ENCODE measurements around the gene RPS6KA2. TPM values are rescaled to one million over a fixed set of nuclear protein-coding genes. Genes with fewer than 3 reads are reported as not detected.

The RPS6KA2 gene
- total RNA-seq, 1 experiment from 2014 or later, result 18.5 TPM

DNA sequence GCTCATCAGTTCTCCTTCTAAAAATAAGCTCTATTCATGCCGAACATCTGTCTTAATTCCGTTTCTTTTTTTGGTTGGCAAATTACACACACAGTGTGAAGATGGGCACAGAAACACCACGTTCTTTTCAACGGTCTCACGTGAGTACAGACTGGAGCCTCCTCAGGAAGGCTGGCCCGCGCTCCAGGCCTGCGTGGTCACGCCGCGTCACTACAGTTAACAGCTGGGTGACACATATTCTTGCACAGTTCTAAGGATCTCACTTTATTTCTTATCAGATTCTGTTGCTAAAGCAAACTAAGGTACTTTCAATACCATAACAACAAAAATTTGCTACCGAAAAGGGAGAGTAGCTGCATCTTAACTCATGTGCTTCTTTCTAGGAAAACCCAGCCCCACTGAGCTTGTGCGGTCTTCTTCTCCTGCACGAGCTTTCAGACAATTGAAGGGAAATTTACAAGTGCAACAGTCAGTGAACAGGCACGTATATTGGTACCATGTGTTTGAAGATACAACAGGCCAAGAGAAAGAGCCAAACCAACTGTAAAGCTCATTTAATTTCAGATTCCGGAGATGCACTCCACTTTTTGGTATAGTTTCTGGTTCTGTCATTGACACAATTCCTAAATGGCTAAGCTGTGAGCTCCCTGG lies 188.7 kb downstream of the RPS6KA2 start:
- Histone ChIP-seq H3K9me2 (ENCODE audit: insufficient read depth) (no peaks in the 10 kb centered on the region), H3K36me3 (ENCODE audit: low read depth) (no peaks in the 10 kb centered on the region), H3F3A (ENCODE audit: insufficient read depth, low read depth) (no peaks in the 10 kb centered on the region), H2AFZ (no peak overlapping the region), H3K79me2 (ENCODE audit: low read depth) (no peaks in the 10 kb centered on the region), H3K4me2 (no peak overlapping the region), H4K20me1 (ENCODE audit: insufficient read depth) (no peaks in the 10 kb centered on the region; the same call in 1 of the 2 replicates), H3K27ac (no peak overlapping the region), H3K4me3 (no peak overlapping the region), H3K9me3 (ENCODE audit: insufficient read depth, low read depth) (no peaks in the 10 kb centered on the region), H3K4me1 (replicated peaks; ENCODE audit: insufficient read depth) (no peaks in the 10 kb centered on the region), H3K27me3 (ENCODE audit: insufficient read depth, low read depth) (no peaks in the 10 kb centered on the region)
- no peak for DNase-seq
- CTCF ChIA-PET, result no interaction called here
- intact Hi-C loops (cut with micrococcal nuclease; ENCODE audit: unreplicated experiment), result no loop called here
- POLR2A ChIA-PET (ENCODE audit: unreplicated experiment), result no interaction called here
- BruUV-seq (replicated peaks), result no TSS peak
- TF ChIP-seq, protein P1, sequence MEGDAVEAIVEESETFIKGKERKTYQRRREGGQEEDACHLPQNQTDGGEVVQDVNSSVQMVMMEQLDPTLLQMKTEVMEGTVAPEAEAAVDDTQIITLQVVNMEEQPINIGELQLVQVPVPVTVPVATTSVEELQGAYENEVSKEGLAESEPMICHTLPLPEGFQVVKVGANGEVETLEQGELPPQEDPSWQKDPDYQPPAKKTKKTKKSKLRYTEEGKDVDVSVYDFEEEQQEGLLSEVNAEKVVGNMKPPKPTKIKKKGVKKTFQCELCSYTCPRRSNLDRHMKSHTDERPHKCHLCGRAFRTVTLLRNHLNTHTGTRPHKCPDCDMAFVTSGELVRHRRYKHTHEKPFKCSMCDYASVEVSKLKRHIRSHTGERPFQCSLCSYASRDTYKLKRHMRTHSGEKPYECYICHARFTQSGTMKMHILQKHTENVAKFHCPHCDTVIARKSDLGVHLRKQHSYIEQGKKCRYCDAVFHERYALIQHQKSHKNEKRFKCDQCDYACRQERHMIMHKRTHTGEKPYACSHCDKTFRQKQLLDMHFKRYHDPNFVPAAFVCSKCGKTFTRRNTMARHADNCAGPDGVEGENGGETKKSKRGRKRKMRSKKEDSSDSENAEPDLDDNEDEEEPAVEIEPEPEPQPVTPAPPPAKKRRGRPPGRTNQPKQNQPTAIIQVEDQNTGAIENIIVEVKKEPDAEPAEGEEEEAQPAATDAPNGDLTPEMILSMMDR (conservative IDR thresholded peaks at IDR 0.05), result no peak
- TF ChIP-seq EZH2 (IDR thresholded peaks at IDR 0.05; ENCODE audit: low read depth), result no peak

DNA sequence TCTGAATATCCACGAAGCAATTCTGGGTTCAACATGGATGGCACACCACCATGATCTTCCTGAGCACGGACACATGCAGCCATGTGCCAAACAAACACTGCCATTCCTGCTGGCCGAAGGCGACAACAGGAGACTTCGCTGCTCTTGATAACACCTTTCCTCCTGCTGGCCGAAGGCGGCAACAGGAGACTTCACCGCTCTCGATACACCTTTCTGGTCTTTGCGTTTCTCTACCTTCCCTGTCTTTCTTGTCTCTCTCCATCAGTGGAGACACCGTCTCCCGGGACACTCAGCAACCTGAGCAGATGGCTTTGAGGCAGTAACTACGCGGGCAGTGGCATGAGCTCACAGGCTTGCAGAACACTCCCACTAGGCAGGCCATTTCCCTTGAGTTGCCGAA lies 189.4 kb downstream of the RPS6KA2 start:
- Histone ChIP-seq H2AFZ (no peak overlapping the region), H3K4me2 (no peak overlapping the region), H3K79me2 (ENCODE audit: low read depth) (no peaks in the 10 kb centered on the region), H3K27ac (no peak overlapping the region), H3K9me3 (ENCODE audit: insufficient read depth, low read depth) (no peaks in the 10 kb centered on the region), H3K9me2 (ENCODE audit: insufficient read depth) (no peaks in the 10 kb centered on the region), H3K4me3 (no peak overlapping the region), H3F3A (ENCODE audit: insufficient read depth, low read depth) (no peaks in the 10 kb centered on the region), H3K4me1 (replicated peaks; ENCODE audit: insufficient read depth) (no peaks in the 10 kb centered on the region), H3K36me3 (ENCODE audit: low read depth) (no peaks in the 10 kb centered on the region), H4K20me1 (ENCODE audit: insufficient read depth) (no peaks in the 10 kb centered on the region; the same call in 1 of the 2 replicates), H3K27me3 (ENCODE audit: insufficient read depth, low read depth) (no peaks in the 10 kb centered on the region)
- no TSS peak for BruUV-seq (replicated peaks)
- ChIA-PET POLR2A (ENCODE audit: unreplicated experiment) (no interaction called here), CTCF (no interaction called here)
- intact Hi-C loops (cut with micrococcal nuclease; ENCODE audit: unreplicated experiment), result no loop called here
- no peak for DNase-seq
- TF ChIP-seq, protein P1 (conservative IDR thresholded peaks at IDR 0.05), result no peak
- no peak for TF ChIP-seq EZH2 (IDR thresholded peaks at IDR 0.05; ENCODE audit: low read depth)

DNA sequence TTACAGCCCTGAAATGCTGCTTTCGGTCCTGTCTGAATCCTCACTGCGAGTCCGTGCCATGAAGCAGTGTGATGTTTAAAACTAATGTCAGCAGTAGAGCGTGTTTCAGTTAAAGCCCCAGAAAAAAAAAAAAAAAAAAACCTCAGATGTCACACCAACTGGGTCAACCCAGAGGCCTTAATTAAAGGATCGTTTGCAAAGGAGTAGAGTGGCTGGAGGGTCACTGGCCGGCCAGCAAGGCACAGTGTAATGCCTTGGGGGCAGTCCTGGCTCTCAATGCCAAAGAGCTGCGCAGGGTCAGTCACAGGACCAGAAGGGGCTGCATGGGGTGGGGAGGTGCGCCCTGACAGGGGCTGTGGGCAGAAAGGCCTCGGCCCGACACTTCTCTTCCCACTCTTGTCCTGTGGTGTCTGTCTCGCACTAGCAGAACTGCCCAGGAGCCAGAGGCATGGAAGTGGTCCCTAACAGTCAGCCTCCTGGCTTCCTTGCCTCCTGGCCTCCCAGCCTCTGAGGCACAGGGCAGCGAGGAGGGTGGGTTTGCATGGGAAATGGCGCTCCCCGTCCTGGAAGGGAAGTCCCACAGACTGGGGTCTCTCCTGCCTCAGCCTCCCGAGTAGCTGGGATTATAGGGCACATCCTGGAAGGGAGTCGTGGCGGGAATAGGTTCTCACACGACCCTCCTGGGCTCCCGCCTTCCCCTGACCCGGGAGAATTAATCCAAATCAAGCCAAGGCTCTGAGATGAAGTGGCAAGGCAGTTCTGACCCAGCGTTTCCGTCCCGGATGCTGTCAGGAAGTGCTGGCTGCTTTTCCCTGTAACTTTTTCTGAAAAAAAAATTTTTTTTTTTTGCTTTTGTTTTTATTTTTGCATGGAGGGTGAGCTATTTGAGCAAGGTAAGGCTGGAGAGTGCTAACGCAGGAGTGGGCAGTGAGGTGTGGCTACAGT lies 190.6 kb downstream of the RPS6KA2 start:
- no peak overlapping the region for H2AFZ ChIP-seq
- H3K9me2 ChIP-seq (ENCODE audit: insufficient read depth), result no peaks in the 10 kb centered on the region
- no peaks in the 10 kb centered on the region for H3K9me3 ChIP-seq (ENCODE audit: insufficient read depth, low read depth)
- H3K4me3 ChIP-seq, result no peak overlapping the region
- no peaks in the 10 kb centered on the region for H3F3A ChIP-seq (ENCODE audit: insufficient read depth, low read depth)
- intact Hi-C loops (cut with micrococcal nuclease; ENCODE audit: unreplicated experiment), result no loop called here
- no peaks in the 10 kb centered on the region for H3K79me2 ChIP-seq (ENCODE audit: low read depth)
- POLR2A ChIA-PET (ENCODE audit: unreplicated experiment), result no interaction called here
- BruUV-seq (replicated peaks), result no TSS peak
- H3K27me3 ChIP-seq (ENCODE audit: insufficient read depth, low read depth), result no peaks in the 10 kb centered on the region
- H3K36me3 ChIP-seq (ENCODE audit: low read depth), result no peaks in the 10 kb centered on the region
- H4K20me1 ChIP-seq (ENCODE audit: insufficient read depth), result no peaks in the 10 kb centered on the region; the same call in 1 of the 2 replicates
- H3K27ac ChIP-seq, result no peak overlapping the region
- no peak overlapping the region for H3K4me2 ChIP-seq
- no peak for DNase-seq
- CTCF ChIA-PET, result no interaction called here
- H3K4me1 ChIP-seq (replicated peaks; ENCODE audit: insufficient read depth), result no peaks in the 10 kb centered on the region
- TF ChIP-seq, protein P1 (conservative IDR thresholded peaks at IDR 0.05), result no peak
- no peak for TF ChIP-seq EZH2 (IDR thresholded peaks at IDR 0.05; ENCODE audit: low read depth)
